ENCODE data around the gene PKN3. TPM values are rescaled to one million over a fixed set of nuclear protein-coding genes. Genes with fewer than 3 reads are reported as not detected.

The PKN3 gene
- 1.0 and 1.8 TPM in 2 replicates for total RNA-seq

DNA sequence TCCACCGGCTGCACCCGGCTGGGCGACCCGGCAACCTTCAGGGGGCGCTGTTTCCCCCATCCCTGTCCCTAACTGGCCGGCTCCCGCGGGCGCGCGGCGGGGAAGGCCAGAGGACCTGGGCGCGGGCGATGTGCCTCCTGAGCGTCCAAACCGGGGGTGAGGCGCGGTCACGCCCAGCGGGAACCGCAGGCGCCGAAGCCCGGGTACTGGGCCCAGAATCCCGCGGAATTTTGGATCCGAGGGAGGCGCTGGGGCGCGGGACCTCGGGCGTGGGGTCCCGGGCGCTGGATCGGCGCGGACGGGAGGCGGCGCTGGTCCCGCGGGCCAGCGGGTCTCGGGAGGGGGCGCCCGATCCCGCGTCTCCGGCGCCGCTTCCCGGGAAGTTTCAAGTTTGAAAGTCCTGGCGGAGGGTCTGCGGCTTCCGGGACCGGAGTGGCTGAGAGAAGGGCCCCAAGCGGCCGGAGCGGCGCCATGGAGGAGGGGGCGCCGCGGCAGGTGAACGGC lies at the start of gene PKN3:
Gene PKN3, plus strand, starts transcription at position 59 of the 504 bp plus-strand sequence. Its CDS starts 413 bp downstream, at position 472.

GRCh38 chr9:128656416-128657343 lies 45.6 kb upstream of the PKN3 start, which contains the start of gene DYNC2I2:
Gene DYNC2I2, minus strand, starts transcription at chr9:128656847. Its CDS starts 121 bp downstream, at chr9:128656726.

GRCh38 chr9:128688501-128689292 lies 13.6 kb upstream of the PKN3 start, which contains the start of gene SET:
Gene SET, plus strand, starts transcription at chr9:128689222. Its CDS starts 361 bp downstream, at chr9:128689583.

DNA sequence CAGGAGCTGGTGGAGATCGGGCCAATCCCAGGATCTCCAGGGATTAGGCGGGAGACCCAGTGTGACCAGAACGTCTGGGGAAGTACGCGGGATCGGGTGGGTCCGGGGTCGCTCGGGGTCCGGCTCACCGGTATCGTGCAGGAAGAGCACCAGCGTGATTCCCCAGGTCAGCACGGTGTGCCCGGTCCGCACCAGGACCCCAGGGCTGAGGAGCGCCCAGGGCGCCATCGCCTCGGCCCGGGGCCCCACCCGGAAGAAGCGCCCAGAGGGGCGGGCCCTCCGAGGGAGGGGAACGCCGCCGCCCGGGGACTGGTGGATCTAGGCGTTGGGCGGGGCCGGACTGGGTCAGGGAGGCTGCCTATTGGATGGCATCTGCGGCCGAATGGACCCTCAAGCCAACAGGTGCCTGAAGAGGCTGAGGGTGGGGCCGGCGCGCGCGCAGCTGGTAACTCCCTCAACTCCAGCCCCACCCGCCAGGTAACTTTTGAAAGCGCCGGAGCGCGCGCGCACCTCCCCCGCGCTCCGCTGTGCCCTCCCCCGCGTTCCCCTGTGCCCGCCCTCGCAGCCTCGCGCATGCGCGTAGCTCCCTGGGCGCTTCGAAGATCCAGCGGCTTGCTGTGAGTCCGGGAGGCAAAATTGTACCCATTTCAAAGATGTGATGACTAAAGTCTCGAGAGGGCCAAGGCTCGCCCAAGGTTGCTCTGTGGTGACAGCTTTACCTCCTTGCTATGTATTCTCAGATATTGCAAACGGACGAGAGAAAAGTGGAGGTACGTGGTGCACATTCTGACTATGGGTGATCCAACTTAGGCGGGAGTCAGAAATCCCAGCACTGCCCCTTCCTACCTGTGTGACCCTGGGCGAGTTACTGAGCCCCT lies 21.8 kb downstream of the PKN3 start, which contains the start of gene ZDHHC12:
Gene ZDHHC12, minus strand, starts transcription at position 262 of the 878 bp plus-strand sequence. Its CDS starts 34 bp downstream, at position 228.

Other genes starting within 250 kb of the PKN3 start
- gene ODF2, start 246.5 kb upstream of the PKN3 start, total RNA-seq, result 19.8 and 20.8 TPM in 2 replicates
- 18.6 and 22.9 TPM in 2 replicates for gene GLE1, start 197.8 kb upstream of the PKN3 start, total RNA-seq
- 185 and 358 TPM in 2 replicates for gene SPTAN1, start 149.9 kb upstream of the PKN3 start, total RNA-seq
- gene DYNC2I2, start 45.7 kb upstream of the PKN3 start, total RNA-seq, result 27.4 and 33.6 TPM in 2 replicates
- gene SET, start 13.3 kb upstream of the PKN3 start, total RNA-seq, result 228 and 233 TPM in 2 replicates
- 44.8 and 52.5 TPM in 2 replicates for gene ZDHHC12, start 21.6 kb downstream of the PKN3 start, total RNA-seq
- 23.9 and 28.9 TPM in 2 replicates for gene ZER1, start 69.4 kb downstream of the PKN3 start, total RNA-seq
- gene TBC1D13, start 84.8 kb downstream of the PKN3 start, total RNA-seq, result 10.8 and 12.5 TPM in 2 replicates
- 26.4 and 28.0 TPM in 2 replicates for gene ENDOG, start 116.0 kb downstream of the PKN3 start, total RNA-seq
- gene SPOUT1, start 127.3 kb downstream of the PKN3 start, total RNA-seq, result 12.5 and 17.7 TPM in 2 replicates
- gene KYAT1, start 179.4 kb downstream of the PKN3 start, total RNA-seq, result 2.7 and 5.8 TPM in 2 replicates
- 21.3 and 31.4 TPM in 2 replicates for gene LRRC8A, start 179.6 kb downstream of the PKN3 start, total RNA-seq
- 15.9 and 18.6 TPM in 2 replicates for gene PHYHD1, start 218.5 kb downstream of the PKN3 start, total RNA-seq
- gene DOLK, start 245.1 kb downstream of the PKN3 start, total RNA-seq, result 26.5 and 27.8 TPM in 2 replicates
- gene NUP188, start 245.2 kb downstream of the PKN3 start, total RNA-seq, result 14.2 and 16.9 TPM in 2 replicates

All from pericardium fibroblast (primary cell).